PC-9 (cell line): ENCODE measurements around the gene ERI2. TPM values are rescaled to one million over a fixed set of nuclear protein-coding genes. Genes with fewer than 3 reads are reported as not detected.

ENCODE experiments used
- BruUV-seq: library from RNA; stranded (reverse); fragments of 400-500 nt; replicated peaks from 2 replicates; lab custom pipeline; 2021; lab: Mats Ljungman, UMichigan
- CTCF ChIA-PET: fragments of 300-600 bp; sonication (Branson Sonifier 250); formaldehyde crosslinking; loops from one replicate; lab custom pipeline; 2022; ENCODE audit warnings: antibody characterized with exemption; lab: Charles Lee
- POLR2A ChIA-PET: fragments of 300-600 bp; sonication (Branson Sonifier 250); formaldehyde crosslinking; loops from one replicate; lab custom pipeline; 2022; ENCODE audit warnings: antibody characterized with exemption; ENCODE audit not compliant: unreplicated experiment; lab: Charles Lee
- DNase-seq, 2 experiments: peaks; one replicate each; pipeline versions ENCODE4 v3.0.0 to v3.0.0-alpha.2; 2015 to 2022; ENCODE audit warnings: mixed read lengths in 1 of 2
- H2AFZ ChIP-seq: fragments of 200-600 bp; sonication (generic); 2 replicates; pipeline ENCODE4 v1.8.1; 2017; ENCODE audit warnings: antibody characterized with exemption
- H3F3A ChIP-seq: fragments of 200-600 bp; sonication (generic); 2 replicates; pipeline ENCODE4 v1.8.1; 2017; ENCODE audit warnings: antibody characterized with exemption, mild to moderate bottlenecking, low read depth; ENCODE audit not compliant: insufficient read depth
- H3K27ac ChIP-seq: fragments of 200-600 bp; sonication (generic); 2 replicates; pipeline ENCODE4 v1.6.1; 2016; ENCODE audit warnings: mixed run types
- H3K27me3 ChIP-seq: fragments of 200-600 bp; sonication (generic); 2 replicates; pipeline ENCODE4 v1.6.1; 2016; ENCODE audit warnings: low read depth, mixed run types; ENCODE audit not compliant: insufficient read depth
- H3K36me3 ChIP-seq: fragments of 200-600 bp; sonication (generic); 2 replicates; pipeline ENCODE4 v1.6.1; 2016; ENCODE audit warnings: low read depth, mixed run types
- H3K4me1 ChIP-seq: fragments of 200-600 bp; sonication (generic); replicated peaks from 2 replicates; pipeline ENCODE4 v1.6.1; 2016; ENCODE audit warnings: mixed run types; ENCODE audit not compliant: insufficient read depth
- H3K4me2 ChIP-seq: fragments of 200-600 bp; sonication (generic); 2 replicates; pipeline ENCODE4 v1.6.1; 2017; ENCODE audit warnings: mixed run types
- H3K4me3 ChIP-seq: fragments of 200-600 bp; sonication (generic); 2 replicates; pipeline ENCODE4 v1.6.1; 2016; ENCODE audit warnings: mixed run types
- H3K79me2 ChIP-seq: fragments of 200-600 bp; sonication (generic); 2 replicates; pipeline ENCODE4 v1.6.1; 2017; ENCODE audit warnings: low read depth, mixed run types
- H3K9me2 ChIP-seq: fragments of 200-600 bp; sonication (generic); 2 replicates; pipeline ENCODE4 v1.8.1; 2017; ENCODE audit warnings: mild to moderate bottlenecking; ENCODE audit not compliant: insufficient read depth
- H3K9me3 ChIP-seq: fragments of 200-600 bp; sonication (generic); 2 replicates; pipeline ENCODE4 v1.8.1; 2016; ENCODE audit warnings: low read depth; ENCODE audit not compliant: insufficient read depth
- H4K20me1 ChIP-seq: fragments of 200-600 bp; sonication (generic); 2 replicates; pipeline ENCODE4 v1.8.1; 2017; ENCODE audit not compliant: insufficient read depth
- EZH2 ChIP-seq: fragments of 200-600 bp; sonication (generic); IDR thresholded peaks from 2 replicates; pipeline ENCODE4 v1.8.0; 2017; ENCODE audit warnings: antibody characterized with exemption, low read depth
- intact Hi-C: fragments of 100-400 bp; cut with micrococcal nuclease; formaldehyde crosslinking; loops from one replicate; pipeline ENCODE4 v1.10.0; 2022; ENCODE audit not compliant: unreplicated experiment
- total RNA-seq: library from RNA; stranded (reverse); gene quantifications from 2 replicates; pipeline ENCODE4 v1.2.3, GENCODE V29; 2021
- TF ChIP-seq, protein P1 (sequence below): fragments of 200-600 bp; sonication (generic); conservative IDR thresholded peaks from 2 replicates; pipeline ENCODE4 v1.6.1; 2017; ENCODE audit warnings: mixed run types, antibody characterized with exemption, mild to moderate bottlenecking, moderate library complexity

ERI2 gene
- total RNA-seq, 1 experiment from 2014 or later = 29.5 TPM

DNA sequence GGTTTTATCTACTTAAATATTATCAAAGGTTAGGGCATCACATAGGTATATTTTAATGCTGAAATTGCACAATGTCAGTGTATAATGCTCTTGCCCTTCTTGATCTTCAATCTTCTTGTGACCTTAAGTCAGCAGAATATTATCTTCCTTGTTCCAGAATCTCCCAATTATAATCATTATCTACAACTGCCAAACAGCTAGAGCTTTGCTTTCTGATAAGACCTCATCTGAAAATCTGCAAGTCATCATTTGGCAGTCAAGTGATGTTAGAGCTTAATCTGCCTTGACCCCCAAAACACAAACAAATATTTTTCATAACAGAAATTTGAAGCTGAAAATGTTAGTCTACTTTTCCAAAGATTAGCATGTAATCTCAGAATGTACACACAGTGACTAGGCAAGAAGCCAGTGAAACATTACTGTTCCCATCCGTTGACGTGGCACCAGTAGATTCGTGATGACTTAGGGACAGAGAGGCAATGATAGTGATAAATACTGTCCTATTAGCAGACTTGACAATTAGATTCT, 19.8 kb upstream of the ERI2 start:
- no peak overlapping the region for H3K4me2 ChIP-seq
- no TSS peak for BruUV-seq
- H2AFZ ChIP-seq = no peak overlapping the region
- H3F3A ChIP-seq = no peaks in the 10 kb centered on the region; the same call in 1 of the 2 replicates
- intact Hi-C loops = no loop called here
- no peaks in the 10 kb centered on the region for H4K20me1 ChIP-seq
- no peak overlapping the region for H3K4me3 ChIP-seq
- POLR2A ChIA-PET = no interaction called here
- no peaks in the 10 kb centered on the region for H3K9me3 ChIP-seq
- no peaks in the 10 kb centered on the region for H3K79me2 ChIP-seq
- CTCF ChIA-PET = no interaction called here
- no peak for DNase-seq
- H3K4me1 ChIP-seq = no peaks in the 10 kb centered on the region
- peaks cover 3% of the 10 kb centered on the region; the same call in 1 of the 2 replicates for H3K36me3 ChIP-seq
- no peaks in the 10 kb centered on the region for H3K9me2 ChIP-seq
- no peak for TF ChIP-seq EZH2
- TF ChIP-seq, protein P1, sequence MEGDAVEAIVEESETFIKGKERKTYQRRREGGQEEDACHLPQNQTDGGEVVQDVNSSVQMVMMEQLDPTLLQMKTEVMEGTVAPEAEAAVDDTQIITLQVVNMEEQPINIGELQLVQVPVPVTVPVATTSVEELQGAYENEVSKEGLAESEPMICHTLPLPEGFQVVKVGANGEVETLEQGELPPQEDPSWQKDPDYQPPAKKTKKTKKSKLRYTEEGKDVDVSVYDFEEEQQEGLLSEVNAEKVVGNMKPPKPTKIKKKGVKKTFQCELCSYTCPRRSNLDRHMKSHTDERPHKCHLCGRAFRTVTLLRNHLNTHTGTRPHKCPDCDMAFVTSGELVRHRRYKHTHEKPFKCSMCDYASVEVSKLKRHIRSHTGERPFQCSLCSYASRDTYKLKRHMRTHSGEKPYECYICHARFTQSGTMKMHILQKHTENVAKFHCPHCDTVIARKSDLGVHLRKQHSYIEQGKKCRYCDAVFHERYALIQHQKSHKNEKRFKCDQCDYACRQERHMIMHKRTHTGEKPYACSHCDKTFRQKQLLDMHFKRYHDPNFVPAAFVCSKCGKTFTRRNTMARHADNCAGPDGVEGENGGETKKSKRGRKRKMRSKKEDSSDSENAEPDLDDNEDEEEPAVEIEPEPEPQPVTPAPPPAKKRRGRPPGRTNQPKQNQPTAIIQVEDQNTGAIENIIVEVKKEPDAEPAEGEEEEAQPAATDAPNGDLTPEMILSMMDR = no peak
- H3K27ac ChIP-seq = no peak overlapping the region
- no peaks in the 10 kb centered on the region for H3K27me3 ChIP-seq

DNA sequence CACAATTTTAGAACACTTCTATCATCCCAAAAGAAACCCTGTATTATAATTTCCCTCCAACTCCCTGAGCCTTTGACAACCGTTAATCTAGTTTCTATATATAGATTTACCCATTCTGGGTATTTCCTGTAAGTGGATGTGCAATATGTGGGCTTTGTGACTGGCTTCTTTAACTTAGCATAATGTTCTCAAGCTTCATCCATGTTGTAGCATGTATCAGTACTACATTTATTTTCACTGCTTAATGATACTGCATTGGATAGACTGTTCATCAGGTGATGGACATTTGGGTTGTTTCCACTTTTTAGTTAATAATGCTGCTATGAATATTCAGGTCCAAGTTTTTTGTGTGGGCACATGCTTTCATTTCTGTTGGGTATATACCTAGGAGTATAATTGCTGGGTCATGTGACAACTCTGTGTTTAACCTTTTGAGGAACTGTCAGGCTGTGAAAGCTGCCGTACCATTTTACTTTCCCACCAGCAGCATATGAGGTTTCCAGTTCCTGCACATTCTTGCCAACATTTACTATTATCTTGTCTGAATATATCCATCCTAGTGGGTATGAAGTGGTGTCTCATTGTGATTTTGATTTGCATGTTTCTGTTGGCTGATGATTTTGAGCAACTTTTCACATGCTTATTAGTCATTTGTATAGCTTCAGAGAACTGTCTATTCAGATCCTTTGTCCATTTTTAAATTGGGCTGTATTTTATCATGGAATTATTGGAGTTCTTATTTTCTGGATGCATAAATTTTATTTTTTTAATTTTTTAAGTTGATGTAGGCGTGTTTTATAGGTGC, 16.5 kb upstream of the ERI2 start:
- intact Hi-C loops = no loop called here
- Histone ChIP-seq H3K9me3 (no peaks in the 10 kb centered on the region), H3K79me2 (no peaks in the 10 kb centered on the region), H3K27me3 (no peaks in the 10 kb centered on the region), H3K4me1 (no peaks in the 10 kb centered on the region), H3K36me3 (peaks cover 3% of the 10 kb centered on the region; the same call in 1 of the 2 replicates), H3K9me2 (no peaks in the 10 kb centered on the region), H3F3A (no peaks in the 10 kb centered on the region; the same call in 1 of the 2 replicates), H4K20me1 (no peaks in the 10 kb centered on the region), H3K4me2 (no peak overlapping the region), H2AFZ (no peak overlapping the region), H3K27ac (no peak overlapping the region), H3K4me3 (no peak overlapping the region)
- DNase-seq = no peak
- TF ChIP-seq, protein P1 = no peak
- no peak for TF ChIP-seq EZH2
- BruUV-seq = no TSS peak
- ChIA-PET CTCF (no interaction called here), POLR2A (no interaction called here)

DNA sequence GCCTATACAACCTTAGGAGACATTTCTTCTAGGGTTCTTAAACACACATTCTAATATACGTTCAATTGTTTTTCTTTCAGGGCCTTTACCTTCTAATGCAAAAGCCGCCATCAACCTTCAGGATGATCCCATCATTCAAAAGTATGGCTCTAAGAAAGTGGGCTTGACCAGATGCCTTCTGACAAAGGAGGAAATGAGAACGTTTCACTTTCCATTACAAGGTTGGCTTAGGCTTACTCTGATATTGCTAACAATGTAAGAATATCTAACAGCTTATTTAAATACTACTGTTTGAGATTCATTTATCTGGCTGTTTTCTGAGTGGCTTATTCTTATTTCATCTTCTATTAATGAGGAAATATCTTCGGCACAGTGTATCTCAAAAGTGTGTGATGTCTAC, 15.4 kb upstream of the ERI2 start:
- POLR2A ChIA-PET = no interaction called here
- 0 out of 2 replicates have a peak, but pooled peaks cover 3% of the 10 kb centered on the region for H3K36me3 ChIP-seq

More for the DNA sequence above, 15.4 kb upstream of the ERI2 start:
- no peaks in the 10 kb centered on the region for H3K79me2 ChIP-seq
- H3K27ac ChIP-seq = no peak overlapping the region
- intact Hi-C loops = no loop called here
- H3K9me3 ChIP-seq = no peaks in the 10 kb centered on the region
- no peak overlapping the region for H2AFZ ChIP-seq
- H3K27me3 ChIP-seq = no peaks in the 10 kb centered on the region
- no peaks in the 10 kb centered on the region for H3K4me1 ChIP-seq
- no peak overlapping the region for H3K4me3 ChIP-seq
- no peak for TF ChIP-seq EZH2
- TF ChIP-seq, protein P1 = no peak
- no peaks in the 10 kb centered on the region for H3K9me2 ChIP-seq
- H3K4me2 ChIP-seq = no peak overlapping the region
- no peak for DNase-seq
- no peaks in the 10 kb centered on the region; the same call in 1 of the 2 replicates for H3F3A ChIP-seq
- no TSS peak for BruUV-seq
- CTCF ChIA-PET = no interaction called here
- no peaks in the 10 kb centered on the region for H4K20me1 ChIP-seq
